Panc1 (cell line): ENCODE measurements around the gene TARP.

Source experiments
- ATAC-seq: fragments of 200-7000 bp; cut with Tn5 transposase; 2 replicates; pipeline ENCODE4 v1.9.1; 2020; ENCODE audit warnings: mild to moderate bottlenecking, moderate library complexity
- BruUV-seq: library from RNA; stranded (reverse); fragments of 400-500 nt; replicated peaks from 2 replicates; lab custom pipeline; 2021; lab: Mats Ljungman, UMichigan
- CTCF ChIA-PET: fragments of 300-600 bp; sonication (Branson Sonifier 250); formaldehyde crosslinking; loops from one replicate; lab custom pipeline; 2022; ENCODE audit warnings: antibody characterized with exemption; lab: Charles Lee
- POLR2A ChIA-PET: fragments of 300-600 bp; sonication (Branson Sonifier 250); formaldehyde crosslinking; loops from one replicate; lab custom pipeline; 2022; ENCODE audit warnings: antibody characterized with exemption; lab: Charles Lee
- DNase-seq: peaks from one replicate; pipeline ENCODE4 v3.0.0-alpha.2; 2010; ENCODE audit warnings: low read depth, low spot score
- H3K27ac ChIP-seq: 2 replicates; pipeline ENCODE4 v1.5.1; 2011; ENCODE audit warnings: mild to moderate bottlenecking, low read length, inconsistent platforms
- H3K27me3 ChIP-seq: fragments of 200-500 bp; sonication (Bioruptor generic); 2 replicates; pipeline ENCODE4 v1.6.0; 2014; ENCODE audit warnings: low read length, inconsistent platforms; ENCODE audit not compliant: control insufficient read depth, insufficient read depth
- H3K36me3 ChIP-seq: fragments of 200-500 bp; sonication (Bioruptor generic); 2 replicates; pipeline ENCODE4 v1.5.1; 2014; ENCODE audit warnings: inconsistent platforms, mild to moderate bottlenecking, low read length, moderate library complexity; ENCODE audit not compliant: control insufficient read depth, insufficient read depth
- H3K4me1 ChIP-seq: 2 replicates; pipeline ENCODE4 v1.5.1; 2011; ENCODE audit warnings: inconsistent platforms, mild to moderate bottlenecking, low read length, moderate library complexity; ENCODE audit not compliant: control insufficient read depth, insufficient read depth
- H3K4me3 ChIP-seq, 2 experiments: 2 replicates each; pipeline ENCODE4 v1.5.1; 2011 to 2012; ENCODE audit warnings: low read depth in 2 of 2, low read length in 2 of 2, mild to moderate bottlenecking in 2 of 2, inconsistent platforms in 1 of 2, moderate library complexity in 1 of 2
- H3K9me3 ChIP-seq: fragments of 200-500 bp; sonication (Bioruptor generic); 2 replicates; pipeline ENCODE4 v1.5.1; 2014; ENCODE audit warnings: low read depth, mild to moderate bottlenecking, inconsistent platforms, low read length, moderate library complexity; ENCODE audit not compliant: control insufficient read depth, insufficient read depth
- CTCF ChIP-seq: fragments of 450-650 bp; IDR thresholded peaks from 2 replicates; pipeline ENCODE4 v1.5.1; 2017; ENCODE audit warnings: mild to moderate bottlenecking
- REST ChIP-seq, 2 experiments: IDR thresholded peaks; 2 replicates each; pipeline ENCODE4 v1.6.1; 2011 to 2012; ENCODE audit warnings: low read depth in 2 of 2, control low read depth in 1 of 2, low read length in 1 of 2, mild to moderate bottlenecking in 1 of 2, moderate library complexity in 1 of 2; ENCODE audit not compliant: insufficient read depth in 1 of 2
- SIN3A ChIP-seq: IDR thresholded peaks from 2 replicates; pipeline ENCODE4 v1.6.1; 2012; ENCODE audit warnings: low read depth, mild to moderate bottlenecking, low read length, moderate library complexity, borderline replicate concordance; ENCODE audit not compliant: insufficient read depth
- TCF7L2 ChIP-seq: IDR thresholded peaks from 2 replicates; pipeline ENCODE4 v1.6.1; 2011; ENCODE audit warnings: mild to moderate bottlenecking, low read depth, low read length, inconsistent platforms
- in situ Hi-C: cut with HindIII; loops from 2 replicates; pipeline ENCODE4 v1.10.0; 2016; ENCODE audit warnings: low sequenced_read_pairs, low pct_unique_long_range_greater_than_20kb
- intact Hi-C: fragments of 100-400 bp; cut with micrococcal nuclease; formaldehyde crosslinking; loops from one replicate; pipeline ENCODE4 v1.10.0; 2022; ENCODE audit not compliant: unreplicated experiment

The TARP gene

DNA sequence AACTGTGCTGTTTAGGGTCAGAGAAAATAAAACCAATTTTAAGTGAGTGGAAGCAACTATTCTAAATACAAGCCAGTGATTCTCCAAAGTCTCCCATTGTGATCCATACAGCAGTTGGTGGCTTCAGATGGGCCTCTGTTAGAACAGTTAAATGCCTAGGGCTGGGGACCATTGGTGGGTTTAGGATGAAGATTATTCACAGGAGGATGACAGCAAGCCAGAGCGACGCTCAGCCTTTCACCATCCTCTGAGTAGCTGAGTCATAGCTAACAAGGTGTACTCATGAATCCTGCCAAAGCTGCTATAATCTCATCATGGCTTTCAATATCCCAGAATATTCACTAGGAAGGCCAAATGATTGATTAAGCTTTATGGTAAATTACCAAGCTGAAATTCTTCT is 55.8 kb downstream of the TARP start:
- ATAC-seq (no peak), DNase-seq (no peak)
- Histone ChIP-seq H3K4me1 (no peaks in the 10 kb centered on the region), H3K27ac (no peak overlapping the region), H3K36me3 (peaks cover 10% of the 10 kb centered on the region), H3K27me3 (no peaks in the 10 kb centered on the region), H3K4me3 (no peak overlapping the region), H3K9me3 (no peaks in the 10 kb centered on the region)
- no TSS peak for BruUV-seq
- in situ Hi-C loops (no loop called here), intact Hi-C loops (loop anchor here (5.0 kb wide), 1 partner anchor 100 kb away; no protein-coding TSS in a partner anchor)
- TF ChIP-seq CTCF (no peak), REST (IDR thresholded peaks at IDR 0.05; ENCODE audit: insufficient read depth in 1 of 2, low read depth in 2 of 2, low read length in 1 of 2) (no peak), TCF7L2 (no peak), SIN3A (no peak)
- ChIA-PET POLR2A (no interaction called here), CTCF (no interaction called here)

- intact Hi-C loops (loop anchor here (5.0 kb wide), 1 partner anchor 101 kb away; no protein-coding TSS in a partner anchor), in situ Hi-C loops (no loop called here)
- Histone ChIP-seq H3K27ac (no peak overlapping the region), H3K4me1 (no peaks in the 10 kb centered on the region), H3K36me3 (peaks cover 10% of the 10 kb centered on the region; the same call in 1 of the 2 replicates), H3K4me3 (no peak overlapping the region), H3K27me3 (no peaks in the 10 kb centered on the region), H3K9me3 (no peaks in the 10 kb centered on the region)
- CTCF ChIA-PET: interaction anchor here (0.6 to 1.7 kb wide), 14 partner anchors 9 to 154 kb away, joined by 3 to 19 read pairs (median 4); no protein-coding TSS in a partner anchor
- DNase-seq: peak; percentile 48
- no TSS peak for BruUV-seq
- POLR2A ChIA-PET: no interaction called here
- peak; percentile 98 for ATAC-seq
- TF ChIP-seq SIN3A (no peak), CTCF (peak; percentile 99)
These were observed 57.4 kb downstream of the TARP start for GRCh38 chr7:38215735-38216670.
